AML-193 (cell line): ENCODE measurements around the gene FLYWCH2.

Experiments
- DNase-seq, 2 experiments: peaks; one replicate each; lab custom pipeline; 2025; lab: John Stamatoyannopoulos, UW

FLYWCH2 gene

DNA sequence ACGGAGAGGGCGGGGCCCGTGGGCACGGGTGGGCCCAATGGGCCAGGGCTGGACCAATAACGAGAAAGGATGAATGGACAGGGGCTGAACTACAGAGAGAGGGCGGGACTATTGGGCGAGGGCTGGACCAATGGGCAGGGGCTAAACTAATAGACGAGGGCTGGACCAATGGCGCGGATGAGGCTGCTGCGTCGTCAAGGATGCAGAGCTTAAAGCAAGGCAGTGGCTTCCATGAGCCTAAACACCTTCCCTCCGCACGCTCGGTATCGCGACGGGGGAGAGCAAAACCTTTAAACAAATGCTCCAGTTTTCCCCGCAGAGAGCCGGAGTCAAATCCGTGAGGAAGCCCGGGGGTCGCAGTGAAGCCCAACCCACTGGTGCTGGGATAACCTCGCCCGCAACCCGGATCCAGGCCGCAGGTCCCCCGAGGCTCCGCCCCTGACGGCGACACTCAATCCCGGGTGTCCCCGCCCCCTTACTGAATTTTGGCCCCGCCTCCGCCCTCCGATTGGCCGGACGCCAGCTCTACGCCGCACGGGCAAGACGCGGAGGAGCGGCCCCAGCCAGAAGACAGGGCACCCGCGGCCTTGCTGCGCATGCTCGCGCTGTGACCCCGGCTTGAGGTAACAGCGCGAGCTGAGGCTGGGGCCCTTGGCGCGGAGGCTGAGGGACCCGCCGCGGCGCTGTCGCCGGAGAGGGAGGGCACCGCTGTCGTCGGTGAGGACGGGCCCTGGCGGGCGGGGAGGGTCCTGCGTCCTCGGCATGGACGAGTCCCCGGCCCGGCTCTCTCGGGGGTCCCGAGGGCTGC lies at the start of gene FLYWCH2:
TSS of gene FLYWCH2 (plus strand) at position 566 of the 808 bp plus-strand sequence. CDS start 13,235 bp downstream, outside the sequence.
- DNase-seq = peak; percentile 94 to 96

DNA sequence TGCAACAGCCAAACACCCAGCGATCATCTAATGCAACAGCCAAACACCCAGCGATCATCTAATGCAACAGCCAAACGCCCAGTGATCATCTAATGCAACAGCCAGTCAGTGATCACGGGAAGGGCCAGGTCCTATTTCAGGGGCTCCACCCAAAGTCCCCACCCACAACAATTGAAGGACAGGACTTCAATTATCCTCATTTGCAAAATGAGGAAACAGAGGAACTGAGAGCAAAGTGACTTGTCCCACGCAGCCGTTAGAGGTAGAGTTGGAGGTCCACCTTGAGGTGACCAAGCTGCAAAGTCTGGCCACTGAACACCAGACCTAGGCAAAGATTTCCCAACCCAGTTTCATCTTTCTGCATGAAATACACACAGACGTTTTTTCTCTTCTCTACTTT lies 49.2 kb upstream of the FLYWCH2 start:
- no peak for DNase-seq

DNA sequence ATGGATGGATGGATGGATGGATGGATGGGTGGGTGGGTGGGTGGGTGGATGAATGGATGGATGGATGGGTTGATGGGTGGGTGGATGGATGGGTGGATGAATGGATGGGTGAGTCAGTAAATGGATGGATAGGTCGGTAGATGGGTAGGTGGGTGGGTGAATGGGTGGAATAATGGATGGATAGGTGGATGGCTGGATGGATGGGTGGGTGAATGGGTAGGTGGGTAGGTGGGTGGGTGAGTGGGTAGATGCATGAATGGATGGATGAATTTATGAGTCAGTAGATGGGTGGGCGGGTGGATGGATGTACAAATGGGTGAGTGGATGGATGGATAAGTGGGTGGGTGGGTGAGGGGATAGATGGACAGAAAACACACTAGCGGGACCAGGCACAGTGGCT lies 48.0 kb upstream of the FLYWCH2 start:
- no peak for DNase-seq

DNA sequence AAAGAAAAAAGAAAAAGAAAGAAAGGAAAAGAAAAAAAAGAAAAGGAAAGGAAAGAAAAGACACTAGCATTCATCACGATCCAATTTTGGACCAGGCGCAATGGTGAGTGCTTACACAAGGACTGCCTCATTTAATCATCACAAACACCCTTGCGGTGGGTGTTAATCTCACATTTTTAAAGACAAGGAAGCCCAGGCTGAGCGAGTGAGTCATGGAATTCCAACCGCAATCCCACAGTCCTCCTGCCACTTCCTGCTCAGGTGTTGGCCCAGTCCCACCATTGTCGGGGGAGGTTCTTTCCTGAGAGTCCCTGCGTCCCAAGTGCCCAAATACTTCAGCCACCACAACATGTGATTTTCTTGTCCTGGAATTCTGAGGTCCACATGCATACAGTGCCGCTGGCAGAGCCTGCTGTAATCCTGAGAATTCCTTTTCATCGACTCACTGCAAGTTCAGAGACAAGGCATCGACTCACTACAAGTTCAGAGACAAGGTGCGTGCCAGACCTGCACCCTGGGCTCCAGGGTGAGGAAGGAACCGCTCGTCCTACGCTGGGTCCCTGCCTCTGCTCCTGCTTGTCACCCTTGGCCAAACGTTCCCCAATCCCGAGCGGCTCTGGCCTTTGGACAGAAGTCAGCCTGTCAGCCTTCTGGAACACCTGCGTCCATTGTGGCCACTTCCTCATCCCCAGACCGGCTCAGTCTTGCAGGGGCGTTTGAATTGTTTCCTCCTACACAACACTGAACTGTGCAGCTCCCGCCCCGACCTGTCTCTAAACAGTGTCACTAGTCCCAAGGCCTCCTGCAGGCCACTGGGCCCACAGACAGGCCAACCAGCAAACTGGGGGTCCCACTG lies 47.1 kb upstream of the FLYWCH2 start:
- DNase-seq = no peak

GRCh38 chr16:2836646-2837508 lies 46.1 kb upstream of the FLYWCH2 start:
- no peak for DNase-seq

DNA sequence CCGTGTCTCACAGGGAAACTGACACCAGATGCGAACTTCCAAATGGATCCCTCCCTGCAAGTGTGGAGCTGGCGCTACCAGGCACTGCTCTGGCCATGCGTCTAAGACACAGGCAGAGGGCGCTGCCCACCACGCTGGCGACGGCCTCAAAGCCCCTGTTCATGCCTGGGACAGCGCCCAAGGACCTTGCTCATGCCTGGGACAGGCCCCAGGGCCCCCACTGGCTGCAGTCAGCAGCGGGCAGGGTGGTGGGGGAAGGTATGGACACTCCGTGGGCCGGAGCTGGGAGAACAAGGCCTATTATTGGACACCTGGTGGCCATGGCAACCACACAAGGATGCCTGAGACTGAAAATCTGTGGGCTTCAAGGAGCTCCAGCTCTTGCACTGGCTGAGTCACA lies 44.1 kb upstream of the FLYWCH2 start:
- peak; percentile 55 to 58 for DNase-seq

GRCh38 chr16:2839650-2840450 lies 43.2 kb upstream of the FLYWCH2 start:
- DNase-seq = no peak

GRCh38 chr16:2840914-2841313 lies 42.1 kb upstream of the FLYWCH2 start:
- no peak for DNase-seq

GRCh38 chr16:2841606-2842339 lies 41.2 kb upstream of the FLYWCH2 start:
- DNase-seq = no peak

DNA sequence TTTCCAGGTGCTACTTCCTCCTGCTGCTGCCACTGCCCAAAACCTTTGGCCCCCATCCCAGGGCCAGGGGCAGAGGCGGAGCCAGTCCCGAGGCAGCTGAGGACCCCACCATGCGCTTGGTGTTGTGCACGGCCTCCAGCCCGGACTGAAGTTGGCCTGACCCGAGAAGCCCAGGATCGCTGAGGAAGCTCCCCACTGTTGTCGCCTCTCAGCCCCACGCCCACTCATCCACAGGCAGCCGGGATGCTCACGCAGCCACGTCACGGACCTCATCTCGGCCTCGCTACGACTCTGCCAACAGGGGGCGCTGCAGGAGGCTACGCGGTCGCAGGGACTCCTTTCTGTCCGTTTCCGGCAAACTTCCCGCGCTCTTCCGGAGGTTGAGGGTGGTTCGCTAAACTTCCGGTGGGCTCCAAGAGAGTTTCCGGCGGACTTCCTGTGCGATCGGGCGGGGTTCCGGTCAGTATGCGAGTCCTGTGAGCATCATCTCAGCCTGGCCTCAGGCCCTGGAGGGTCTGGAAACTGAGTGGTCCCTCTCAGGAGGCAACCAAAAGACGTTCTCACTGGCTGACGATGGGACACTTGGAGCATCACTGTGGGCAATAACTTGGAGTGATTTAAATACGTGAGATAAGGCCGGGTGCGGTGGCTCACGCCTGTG lies 40.5 kb upstream of the FLYWCH2 start:
- DNase-seq = no peak

GRCh38 chr16:2843526-2843925 lies 39.5 kb upstream of the FLYWCH2 start:
- no peak for DNase-seq

DNA sequence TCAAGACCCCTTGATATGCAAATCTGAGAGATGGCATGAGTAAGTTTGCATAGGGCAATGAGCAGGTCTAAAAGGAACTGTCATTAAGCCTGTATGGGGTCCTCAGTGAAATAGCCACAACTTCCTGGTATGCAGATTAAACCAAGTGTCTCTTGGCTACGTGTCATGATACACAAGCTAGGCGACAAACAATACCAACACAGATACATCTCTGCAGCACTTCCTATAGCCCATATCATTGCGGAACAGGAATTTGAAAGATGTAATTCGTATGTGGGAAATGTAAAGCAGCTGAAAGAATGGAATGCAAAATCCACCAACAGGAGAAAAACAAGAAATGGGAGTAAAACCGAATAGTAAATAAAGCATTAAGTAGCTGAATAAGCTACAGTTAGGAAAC lies 37.9 kb upstream of the FLYWCH2 start:
- DNase-seq = no peak

DNA sequence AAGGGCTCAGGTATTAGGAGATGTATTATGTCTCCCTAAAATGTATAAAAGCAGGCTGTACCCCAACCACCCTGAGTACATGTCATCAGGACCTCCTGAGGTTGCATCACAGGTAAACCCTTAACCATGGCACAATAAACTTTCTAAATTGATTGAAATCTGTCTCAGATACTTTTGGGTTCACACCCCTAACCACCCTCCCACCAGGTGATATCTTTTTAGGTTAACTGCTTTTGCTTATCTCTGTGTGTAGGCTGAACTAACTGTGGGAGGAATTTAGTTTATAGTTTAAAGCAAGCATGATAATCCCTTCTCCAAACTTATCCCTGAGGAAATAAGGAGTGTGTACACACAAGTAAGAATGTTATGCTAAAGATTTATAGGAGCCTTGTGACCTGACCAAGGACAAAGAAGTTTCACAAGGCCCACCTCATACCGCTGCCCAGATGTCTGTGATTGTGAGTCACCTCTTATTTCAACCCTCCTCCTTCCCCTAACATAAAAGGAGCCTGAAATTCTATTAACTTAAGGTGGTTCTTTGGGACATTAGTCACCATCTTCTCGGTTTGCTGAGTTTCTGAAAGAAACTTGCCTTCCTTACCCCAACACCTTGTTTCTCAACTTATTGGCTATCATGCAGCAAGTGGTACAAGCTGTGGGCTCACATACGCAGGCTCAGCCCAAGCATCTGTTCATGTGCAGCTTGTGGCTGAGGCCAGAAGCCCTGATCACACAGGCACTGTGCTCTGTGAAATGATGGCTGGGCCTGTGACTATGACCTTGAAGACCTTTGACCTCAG lies 36.3 kb upstream of the FLYWCH2 start:
- DNase-seq = no peak

DNA sequence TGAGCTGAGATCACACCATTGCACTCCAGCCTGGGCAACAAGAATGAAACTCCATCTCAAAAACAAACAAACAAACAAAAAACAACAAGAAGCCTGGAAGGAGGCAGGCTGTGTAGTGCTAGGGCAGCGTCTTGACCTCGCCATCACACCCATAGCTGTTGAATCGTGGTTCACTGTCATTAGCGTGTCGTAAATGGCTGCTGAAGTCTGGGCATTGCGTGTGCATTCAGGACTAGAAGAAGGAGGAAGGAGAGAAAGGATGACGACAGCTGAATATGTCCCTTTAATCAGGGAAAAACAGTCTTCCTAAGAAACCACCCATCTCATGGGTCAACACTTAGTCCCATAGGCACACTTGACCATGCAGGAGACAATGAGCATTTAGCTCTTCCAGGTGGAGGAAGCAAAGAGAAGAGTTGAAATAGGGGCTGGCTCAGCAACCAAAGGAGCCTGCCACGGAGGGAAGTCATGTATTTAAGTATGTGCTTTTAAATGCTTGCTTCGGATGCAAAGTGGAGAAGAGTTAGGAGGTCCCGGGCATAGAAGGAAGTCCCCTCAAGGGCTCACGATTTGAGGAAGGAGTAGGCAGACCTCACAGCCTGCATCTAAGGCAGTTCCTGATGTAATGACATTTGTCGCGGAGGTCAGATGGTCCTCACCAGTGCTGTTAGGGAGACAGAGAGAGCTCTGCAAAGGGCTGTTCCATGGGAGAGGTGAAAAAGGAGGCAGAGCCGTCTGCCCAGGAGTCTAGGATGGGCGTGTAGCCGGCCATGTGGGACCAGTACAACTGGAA lies 33.9 kb upstream of the FLYWCH2 start:
- DNase-seq = no peak

DNA sequence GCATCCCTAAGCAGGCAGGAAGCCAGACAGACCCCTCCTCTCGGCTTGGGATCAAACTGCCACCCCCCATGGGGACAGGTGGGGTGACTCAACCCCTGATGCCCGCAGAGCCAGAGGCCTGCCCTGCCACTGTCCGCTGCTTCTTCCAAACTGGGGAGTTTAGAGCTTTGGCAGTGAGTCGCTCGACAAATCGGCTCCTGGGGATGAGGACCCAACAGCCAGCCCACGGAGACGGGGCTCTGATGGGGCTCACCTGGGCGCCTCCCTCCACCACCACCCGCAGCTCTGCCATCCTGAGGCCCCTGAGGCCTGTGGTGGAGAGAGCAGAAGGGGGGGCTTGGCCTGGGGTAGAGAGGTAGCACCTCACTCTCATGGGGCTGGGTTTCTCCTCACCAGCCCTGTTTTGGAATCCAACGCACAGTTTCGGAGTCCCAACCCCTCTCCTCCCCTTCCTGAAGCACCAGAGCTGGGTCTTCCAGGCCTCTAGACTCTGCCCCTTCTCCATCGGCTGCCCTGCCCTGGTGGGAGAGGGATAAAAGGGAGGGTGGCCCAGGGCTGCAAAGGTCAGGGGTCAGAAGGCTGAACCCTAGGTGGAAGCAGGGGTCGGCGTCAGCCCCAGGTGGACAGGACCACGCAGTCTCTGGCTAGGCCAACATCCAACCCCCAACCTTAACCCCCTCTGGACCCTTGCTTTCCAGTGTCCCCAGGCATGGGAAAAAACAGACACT lies 30.8 kb upstream of the FLYWCH2 start:
- no peak for DNase-seq

DNA sequence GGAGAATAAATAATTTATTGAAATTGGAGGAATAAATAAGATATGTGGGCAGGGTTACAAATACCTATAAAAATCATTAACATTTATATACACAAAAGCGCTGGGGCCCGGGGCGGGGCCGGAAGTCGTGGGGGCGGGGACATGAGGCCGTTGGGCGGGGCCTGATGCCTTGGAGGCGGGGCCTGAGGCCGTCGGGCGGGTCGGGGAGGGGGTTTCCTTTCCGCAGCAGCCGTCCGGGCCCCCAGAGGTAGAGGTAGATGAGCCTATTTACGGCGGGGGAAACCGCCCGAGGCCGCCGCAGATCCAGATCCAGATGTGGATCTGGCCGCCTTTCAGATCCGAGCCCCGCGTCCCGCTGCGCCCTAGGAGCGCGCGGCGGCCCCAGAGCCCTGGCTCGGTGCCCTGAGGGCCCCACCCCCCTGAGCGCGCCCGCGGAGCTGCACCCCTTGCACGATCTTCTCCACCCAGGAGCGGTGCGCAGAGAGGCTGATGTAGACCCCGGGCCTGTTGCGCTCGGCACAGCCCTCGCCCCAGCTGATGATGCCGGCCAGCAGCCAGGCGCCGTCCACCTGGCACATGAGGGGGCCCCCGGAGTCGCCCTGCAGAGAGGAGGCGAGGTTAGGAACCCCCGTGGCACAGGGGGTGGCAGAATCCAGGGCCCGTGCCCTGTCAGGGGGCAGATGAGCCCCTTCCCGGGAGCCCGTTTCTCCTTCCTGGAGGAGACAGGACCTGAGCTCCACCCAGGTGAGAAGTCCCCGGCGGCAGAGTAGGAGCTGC lies 30.1 kb upstream of the FLYWCH2 start:
- no peak for DNase-seq

- DNase-seq = no peak
Measured at GRCh38 chr16:2853531-2854073, 29.4 kb upstream of the FLYWCH2 start.
